ENCODE results near the gene HSD17B10.
A peak's percentile ranks its signal among the peaks of the same experiment; 100 is the strongest.
"Not testable (repeated sequence)": the region's sequence is repeated elsewhere in the genome, so short reads cannot be mapped to it uniquely, and the experiment has no call there.

HSD17B10 gene

GRCh38 chrX:53437206-53437605 is 3.0 kb upstream of the HSD17B10 start:
- no peak for DNase-seq (ENCODE audit: low spot score)

DNA sequence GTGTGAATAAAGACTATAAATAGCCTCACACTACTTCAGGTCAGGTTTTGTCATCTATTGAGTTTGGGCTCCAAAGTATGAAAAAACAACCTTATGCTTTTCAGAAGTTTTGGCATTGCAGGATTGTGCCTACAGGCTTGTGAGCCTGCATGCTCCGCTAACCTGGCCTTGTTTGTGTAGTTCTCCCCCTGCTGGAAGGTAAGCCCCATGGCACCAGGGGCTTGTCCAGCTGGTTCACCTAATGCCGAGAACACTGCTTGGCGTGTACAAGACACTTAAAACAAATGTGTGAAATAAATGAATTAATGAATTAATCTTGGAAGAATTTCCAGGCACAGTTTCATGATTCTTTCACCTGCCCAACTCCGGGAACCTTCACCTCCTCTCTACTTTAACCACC is 1.8 kb upstream of the HSD17B10 start:
- DNase-seq (ENCODE audit: low spot score) = no peak

DNA sequence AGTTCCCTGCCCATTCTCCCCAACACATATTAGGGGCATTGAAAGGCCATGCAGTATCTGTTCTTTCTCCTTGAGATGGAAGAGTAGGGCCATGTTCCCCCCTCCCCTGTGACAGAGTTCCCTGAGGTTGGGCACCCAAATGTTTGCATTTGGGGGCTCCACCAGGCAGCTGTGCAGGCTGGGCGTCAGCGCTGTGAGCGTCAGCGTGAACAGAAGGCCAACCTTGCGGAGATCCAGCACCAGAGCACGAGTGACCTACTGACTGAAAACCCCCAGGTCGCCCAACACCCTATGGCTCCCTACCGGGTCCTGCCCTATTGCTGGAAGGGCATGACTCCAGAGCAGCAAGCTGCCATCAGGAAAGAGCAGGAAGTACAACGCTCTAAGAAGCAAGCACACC is 3.9 kb downstream of the HSD17B10 start:
- no peak for DNase-seq (ENCODE audit: low spot score)

DNA sequence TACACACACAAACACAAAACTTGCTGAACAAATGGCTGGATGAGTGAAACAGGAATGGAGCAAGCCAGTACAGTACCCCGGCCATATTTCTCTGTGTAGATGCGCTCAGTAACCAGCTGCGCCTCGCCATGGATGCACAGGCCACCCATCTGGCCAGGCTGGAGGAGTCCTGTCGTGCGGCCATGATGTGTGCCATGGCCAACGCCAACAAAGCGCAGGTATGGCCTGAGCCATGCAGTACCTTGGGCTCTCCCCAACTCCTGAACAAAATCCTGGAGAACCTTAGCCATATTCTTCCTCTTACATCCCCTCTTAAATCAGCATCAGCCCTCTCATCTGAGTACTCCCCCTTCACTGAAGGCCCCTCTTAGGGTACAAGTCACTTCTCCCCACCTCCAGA is 4.4 kb downstream of the HSD17B10 start:
- no peak for DNase-seq (ENCODE audit: low spot score)

DNA sequence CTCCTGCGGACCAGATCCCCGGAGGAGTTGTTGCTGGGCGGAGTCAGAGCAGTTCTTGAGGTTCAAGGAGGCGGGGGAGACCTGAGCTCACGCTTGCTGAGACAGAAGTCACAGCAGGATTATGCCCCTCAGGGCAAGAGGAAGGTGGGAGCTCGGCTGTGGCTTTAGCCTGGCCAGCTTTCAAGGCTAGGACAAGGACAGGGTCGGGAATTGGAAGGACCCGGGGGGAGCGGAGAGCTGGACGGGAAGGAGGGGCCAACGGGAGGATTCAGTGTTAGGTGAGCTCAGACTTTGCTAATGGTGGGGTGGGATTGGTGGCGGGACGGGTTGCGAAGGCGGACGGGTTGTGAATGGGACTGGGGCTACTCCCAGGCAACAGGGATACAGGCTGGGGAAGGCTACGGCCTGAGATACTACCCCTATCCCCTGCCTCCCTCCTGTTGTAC is 11.3 kb downstream of the HSD17B10 start, which contains the start of gene RIBC1:
Gene RIBC1, plus strand, starts transcription at position 13 of the 446 bp plus-strand sequence. CDS start 3,404 bp downstream, outside the sequence.
- DNase-seq (ENCODE audit: low spot score) = no peak

- DNase-seq (ENCODE audit: low spot score) = peak; percentile 94
Measured at GRCh38 chrX:53422086-53422860, 11.9 kb downstream of the HSD17B10 start, which contains the start of gene SMC1A. SMC1A (minus strand) TSS chrX:53422654; CDS start chrX:53422600, 54 bp downstream.

- DNase-seq (ENCODE audit: low spot score) = no peak
Measured at GRCh38 chrX:53421772-53422085, 12.4 kb downstream of the HSD17B10 start.

- no peak for DNase-seq (ENCODE audit: low spot score)
Measured at GRCh38 chrX:53421125-53421524, 13.0 kb downstream of the HSD17B10 start.

- DNase-seq (ENCODE audit: low spot score) = not testable (repeated sequence)
Measured at GRCh38 chrX:53420351-53420750, 13.8 kb downstream of the HSD17B10 start.

GRCh38 chrX:53412446-53412845 is 21.7 kb downstream of the HSD17B10 start:
- no peak for DNase-seq (ENCODE audit: low spot score)

DNA sequence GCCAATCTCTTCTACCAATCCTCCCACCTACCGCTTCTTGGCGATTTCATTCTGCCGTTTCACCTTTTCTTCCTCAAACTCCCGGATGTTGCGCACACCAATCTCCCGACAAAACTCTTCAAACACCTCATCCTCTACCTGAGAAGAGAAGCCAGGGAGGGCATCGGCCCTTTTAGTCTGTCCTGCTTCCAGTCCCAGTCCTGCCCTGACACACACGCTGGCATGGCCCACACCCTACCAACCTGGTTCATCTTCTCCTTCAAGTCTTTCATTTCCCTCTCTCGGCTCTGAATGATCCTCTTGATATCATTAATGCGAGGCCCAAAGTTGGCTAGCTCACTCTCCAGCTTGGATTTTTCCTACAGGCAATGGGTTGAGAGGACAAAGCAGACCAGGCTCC is 30.6 kb downstream of the HSD17B10 start:
- no peak for DNase-seq (ENCODE audit: low spot score)

GRCh38 chrX:53398216-53398615 is 36.0 kb downstream of the HSD17B10 start:
- no peak for DNase-seq (ENCODE audit: low spot score)

DNA sequence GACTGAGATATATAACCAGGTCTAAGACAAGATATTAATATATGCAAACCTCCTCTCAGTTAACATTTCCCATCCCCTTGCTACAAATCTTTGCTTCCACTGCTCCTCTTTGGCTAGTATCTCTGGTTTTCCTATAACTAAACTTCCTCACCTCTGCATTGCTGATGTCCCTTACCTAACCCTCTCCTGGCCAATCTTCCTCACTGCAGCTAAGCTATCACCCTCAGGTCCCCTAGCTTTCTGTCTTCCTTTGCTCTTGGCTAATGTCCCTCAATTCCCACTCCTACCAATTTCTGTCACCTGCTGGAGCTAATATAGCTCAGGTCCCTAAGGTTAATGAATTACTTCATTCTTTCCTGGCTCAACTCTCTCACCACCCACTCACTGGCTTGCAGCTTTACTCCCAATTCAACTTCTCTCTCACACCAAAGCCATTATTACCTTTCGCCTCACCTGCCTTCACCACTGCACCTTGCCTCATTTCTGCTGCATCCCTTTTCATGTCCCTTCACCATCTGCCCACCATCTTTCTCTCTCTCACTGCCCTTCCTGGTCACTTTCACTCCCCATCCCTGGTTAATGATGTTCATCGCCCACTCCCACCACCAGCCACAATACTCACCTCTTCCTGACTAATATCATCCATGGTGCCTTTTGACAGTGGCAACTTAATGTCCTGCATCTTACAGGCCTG is 38.4 kb downstream of the HSD17B10 start:
- no peak for DNase-seq (ENCODE audit: low spot score)

DNA sequence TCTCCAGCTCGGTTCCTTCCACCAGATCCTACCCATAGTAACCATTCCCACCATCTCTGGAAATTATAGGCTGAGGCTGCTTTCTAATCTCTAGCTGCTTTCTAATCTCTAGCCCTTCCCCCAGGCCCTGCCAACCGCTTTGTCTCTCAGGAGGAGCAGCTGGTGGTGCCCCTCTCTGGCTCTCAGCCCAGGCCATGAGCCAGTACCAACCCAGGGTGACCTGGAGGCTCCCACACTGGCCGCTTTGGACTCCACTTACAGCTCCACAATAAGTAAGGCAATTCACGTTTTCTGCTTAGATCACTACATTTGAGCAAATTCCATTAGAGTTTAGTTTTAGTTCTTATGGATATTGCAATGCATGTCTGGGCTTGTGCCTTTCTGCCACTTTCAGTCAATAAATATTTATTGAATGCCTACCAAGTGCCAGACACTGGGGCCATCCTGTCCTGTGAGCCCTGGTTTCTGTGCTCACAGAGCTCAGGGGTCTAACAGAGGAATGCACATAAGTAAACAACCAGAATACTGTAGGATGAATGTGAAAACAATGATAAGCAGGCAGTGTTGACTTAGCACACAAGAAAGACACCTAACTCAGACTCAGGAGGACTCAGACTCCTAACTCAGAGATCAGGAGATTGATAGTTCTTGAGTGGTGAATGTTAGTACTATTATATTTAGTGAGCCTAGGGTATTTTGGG is 50.6 kb downstream of the HSD17B10 start:
- no peak for DNase-seq (ENCODE audit: low spot score)

Data from left forelimb (tissue), 1 donor.